Neural progenitor cell (in vitro differentiated cells): ENCODE results near the gene WWOX. TPM values are rescaled to one million over a fixed set of nuclear protein-coding genes. Genes with fewer than 3 reads are reported as not detected.

Experiments
- DNase-seq: peaks from one replicate; pipeline ENCODE4 v3.0.0-alpha.2; 2016; ENCODE audit warnings: low spot score
- H2AFZ ChIP-seq: fragments of 200-600 bp; sonication (generic); replicated peaks from 2 replicates; pipeline ENCODE4 v1.6.1; 2016; ENCODE audit warnings: antibody characterized with exemption
- H3F3A ChIP-seq: fragments of 200-600 bp; sonication (generic); 2 replicates; pipeline ENCODE4 v1.6.1; 2016; ENCODE audit warnings: antibody characterized with exemption, low read depth
- H3K27ac ChIP-seq: fragments of 200-600 bp; sonication (generic); 2 replicates; pipeline ENCODE4 v1.5.1; 2016; ENCODE audit warnings: mild to moderate bottlenecking
- H3K27me3 ChIP-seq: fragments of 200-600 bp; sonication (generic); 2 replicates; pipeline ENCODE4 v1.6.1; 2016; ENCODE audit warnings: mild to moderate bottlenecking, moderate library complexity
- H3K36me3 ChIP-seq: fragments of 200-600 bp; sonication (generic); 2 replicates; pipeline ENCODE4 v1.5.1; 2016
- H3K4me1 ChIP-seq: fragments of 200-600 bp; sonication (generic); 2 replicates; pipeline ENCODE4 v1.6.1; 2016; ENCODE audit warnings: mixed run types
- H3K4me2 ChIP-seq: fragments of 200-600 bp; sonication (generic); 2 replicates; pipeline ENCODE4 v1.6.1; 2016
- H3K4me3 ChIP-seq: fragments of 200-600 bp; sonication (generic); 2 replicates; pipeline ENCODE4 v1.5.1; 2016
- H3K79me2 ChIP-seq: fragments of 200-600 bp; sonication (generic); 2 replicates; pipeline ENCODE4 v1.6.1; 2016; ENCODE audit warnings: low read depth
- H3K9ac ChIP-seq: fragments of 200-600 bp; sonication (generic); 2 replicates; pipeline ENCODE4 v1.6.1; 2016
- H3K9me3 ChIP-seq: fragments of 200-600 bp; sonication (generic); 2 replicates; pipeline ENCODE4 v1.5.1; 2016; ENCODE audit warnings: low read depth
- H4K20me1 ChIP-seq: fragments of 200-600 bp; sonication (generic); 2 replicates; pipeline ENCODE4 v1.6.1; 2016; ENCODE audit warnings: low read depth
- H3K27ac Mint-ChIP-seq: 3 replicates; pipeline ENCODE4 v1.8.0; 2021; ENCODE audit warnings: mixed read lengths
- H3K27me3 Mint-ChIP-seq: 2 replicates; pipeline ENCODE4 v1.8.0; 2022; ENCODE audit warnings: low read depth, mild to moderate bottlenecking, inconsistent platforms, moderate library complexity, mixed read lengths; ENCODE audit not compliant: insufficient read depth
- H3K36me3 Mint-ChIP-seq: 3 replicates; pipeline ENCODE4 v1.8.0; 2021; ENCODE audit warnings: mixed read lengths
- H3K4me1 Mint-ChIP-seq: 3 replicates; pipeline ENCODE4 v1.8.0; 2021; ENCODE audit warnings: mixed read lengths
- H3K4me3 Mint-ChIP-seq: 3 replicates; pipeline ENCODE4 v1.8.0; 2021; ENCODE audit warnings: mild to moderate bottlenecking, moderate library complexity, mixed read lengths
- H3K9me3 Mint-ChIP-seq: 3 replicates; pipeline ENCODE4 v1.8.0; 2020; ENCODE audit warnings: mixed read lengths
- EZH2 ChIP-seq: fragments of 200-600 bp; sonication (generic); IDR thresholded peaks from 2 replicates; pipeline ENCODE4 v1.6.1; 2017; ENCODE audit warnings: antibody characterized with exemption, mild to moderate bottlenecking, moderate library complexity
- EZH2phosphoT487 ChIP-seq: fragments of 200-600 bp; sonication (generic); IDR thresholded peaks from 2 replicates; pipeline ENCODE4 v1.6.1; 2017; ENCODE audit warnings: antibody characterized with exemption
- total RNA-seq: library from RNA; depleted of rRNA; stranded (reverse); fragments of >200 nt; gene quantifications from 2 replicates; pipeline ENCODE4 v1.2.3, GENCODE V29; 2015; ENCODE audit warnings: low replicate concordance
- TF ChIP-seq, protein P1 (sequence below): fragments of 200-600 bp; sonication (generic); IDR thresholded peaks from 2 replicates; pipeline ENCODE4 v1.5.1; 2017; ENCODE audit warnings: antibody characterized with exemption, mild to moderate bottlenecking

WWOX gene
- total RNA-seq, 1 donor from 2014 or later, result 63.7 TPM

DNA sequence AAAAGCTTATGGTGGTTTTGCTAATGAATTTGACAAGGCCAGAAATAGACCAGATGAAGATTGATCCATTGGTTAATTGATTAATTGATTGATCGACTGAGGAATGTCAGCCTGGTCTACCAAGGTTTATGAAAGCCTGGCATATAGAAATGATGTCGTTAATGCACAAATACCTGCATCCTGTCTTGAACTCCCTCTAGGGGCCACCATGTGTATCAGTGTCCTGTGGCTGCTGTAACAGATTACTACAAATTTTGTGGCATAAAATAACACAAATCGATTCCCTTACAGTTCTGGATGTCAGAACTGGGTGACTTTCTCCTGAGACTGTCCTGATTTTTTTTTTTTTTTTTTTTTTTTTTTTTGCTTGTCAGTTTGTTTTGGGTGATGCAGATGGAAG lies 947.9 kb downstream of the WWOX start:
- peaks cover 11% of the 10 kb centered on the region for H3K4me1 Mint-ChIP-seq

DNA sequence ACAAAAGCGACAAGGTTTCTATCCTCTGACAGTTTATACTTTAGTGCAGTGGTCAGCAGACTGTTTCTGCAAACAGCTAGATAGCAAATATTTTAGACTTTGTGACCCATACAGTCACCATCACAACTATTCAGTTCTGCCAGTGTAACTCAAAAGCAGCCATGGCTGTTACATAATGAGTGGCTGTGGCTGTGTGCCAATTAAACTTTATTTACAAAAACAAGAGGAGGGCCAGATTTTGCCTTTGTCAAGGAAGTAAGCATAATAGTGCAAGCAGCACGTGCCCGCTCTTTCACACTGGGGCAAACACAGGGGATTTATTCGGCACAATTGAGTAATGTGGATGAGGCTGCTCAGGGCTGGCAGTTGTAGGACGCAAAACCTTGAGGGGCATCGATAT lies 949.6 kb downstream of the WWOX start:
- DNase-seq, result no peak
- H4K20me1 ChIP-seq, result no peaks in the 10 kb centered on the region
- H3F3A ChIP-seq, result peaks cover 8% of the 10 kb centered on the region
- Mint-ChIP-seq H3K4me1 (peaks cover 12% of the 10 kb centered on the region), H3K4me3 (no peak overlapping the region), H3K27ac (no peak overlapping the region), H3K27me3 (no peaks in the 10 kb centered on the region), H3K36me3 (no peaks in the 10 kb centered on the region), H3K9me3 (peaks cover 5% of the 10 kb centered on the region)
- no peak overlapping the region for H3K9ac ChIP-seq
- no peak overlapping the region for H3K4me3 ChIP-seq
- no peaks in the 10 kb centered on the region for H3K79me2 ChIP-seq
- no peaks in the 10 kb centered on the region for H3K9me3 ChIP-seq
- H3K36me3 ChIP-seq, result no peaks in the 10 kb centered on the region
- no peak overlapping the region for H3K4me2 ChIP-seq
- H3K27me3 ChIP-seq, result no peaks in the 10 kb centered on the region
- H2AFZ ChIP-seq, result no peak overlapping the region
- TF ChIP-seq, protein P1, sequence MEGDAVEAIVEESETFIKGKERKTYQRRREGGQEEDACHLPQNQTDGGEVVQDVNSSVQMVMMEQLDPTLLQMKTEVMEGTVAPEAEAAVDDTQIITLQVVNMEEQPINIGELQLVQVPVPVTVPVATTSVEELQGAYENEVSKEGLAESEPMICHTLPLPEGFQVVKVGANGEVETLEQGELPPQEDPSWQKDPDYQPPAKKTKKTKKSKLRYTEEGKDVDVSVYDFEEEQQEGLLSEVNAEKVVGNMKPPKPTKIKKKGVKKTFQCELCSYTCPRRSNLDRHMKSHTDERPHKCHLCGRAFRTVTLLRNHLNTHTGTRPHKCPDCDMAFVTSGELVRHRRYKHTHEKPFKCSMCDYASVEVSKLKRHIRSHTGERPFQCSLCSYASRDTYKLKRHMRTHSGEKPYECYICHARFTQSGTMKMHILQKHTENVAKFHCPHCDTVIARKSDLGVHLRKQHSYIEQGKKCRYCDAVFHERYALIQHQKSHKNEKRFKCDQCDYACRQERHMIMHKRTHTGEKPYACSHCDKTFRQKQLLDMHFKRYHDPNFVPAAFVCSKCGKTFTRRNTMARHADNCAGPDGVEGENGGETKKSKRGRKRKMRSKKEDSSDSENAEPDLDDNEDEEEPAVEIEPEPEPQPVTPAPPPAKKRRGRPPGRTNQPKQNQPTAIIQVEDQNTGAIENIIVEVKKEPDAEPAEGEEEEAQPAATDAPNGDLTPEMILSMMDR, result no peak
- no peak for TF ChIP-seq EZH2
- TF ChIP-seq EZH2phosphoT487, result no peak
- no peak overlapping the region for H3K27ac ChIP-seq
- peaks cover 19% of the 10 kb centered on the region for H3K4me1 ChIP-seq

More for the DNA sequence above, 947.9 kb downstream of the WWOX start:
- Histone ChIP-seq H3K9ac (no peak overlapping the region), H2AFZ (no peak overlapping the region), H3K36me3 (no peaks in the 10 kb centered on the region), H3K4me1 (peaks cover 7% of the 10 kb centered on the region), H3K9me3 (no peaks in the 10 kb centered on the region), H3K79me2 (no peaks in the 10 kb centered on the region), H3F3A (peaks cover 8% of the 10 kb centered on the region), H3K4me3 (no peak overlapping the region), H4K20me1 (no peaks in the 10 kb centered on the region), H3K27me3 (no peaks in the 10 kb centered on the region), H3K27ac (no peak overlapping the region), H3K4me2 (no peak overlapping the region)
- no peak for DNase-seq
- TF ChIP-seq, protein P1, result peak; percentile 63
- TF ChIP-seq EZH2phosphoT487 (no peak), EZH2 (no peak)
- no peak overlapping the region for H3K27ac Mint-ChIP-seq
- H3K9me3 Mint-ChIP-seq, result no peaks in the 10 kb centered on the region
- no peaks in the 10 kb centered on the region for H3K36me3 Mint-ChIP-seq
- no peak overlapping the region for H3K4me3 Mint-ChIP-seq
- H3K27me3 Mint-ChIP-seq, result no peaks in the 10 kb centered on the region

DNA sequence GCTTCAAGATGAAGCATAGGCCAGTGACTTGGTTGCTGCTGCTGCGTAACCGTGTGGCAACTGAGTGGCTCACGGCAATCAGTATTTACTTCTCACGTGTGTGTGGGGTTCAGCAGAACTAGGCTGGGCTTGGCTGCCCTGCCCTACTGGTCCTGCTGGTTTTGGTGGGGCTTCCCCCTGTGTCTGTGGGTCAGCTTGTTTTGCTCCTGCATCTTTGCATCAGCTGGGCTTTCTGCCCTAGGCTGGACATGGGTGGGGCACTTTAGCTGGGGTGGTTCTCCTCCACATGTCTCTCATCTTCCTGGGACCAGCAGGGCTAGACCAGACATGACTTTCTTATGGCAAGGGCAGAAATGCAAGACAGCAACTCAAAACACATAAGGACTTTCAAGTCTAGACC lies 950.6 kb downstream of the WWOX start:
- TF ChIP-seq, protein P1, result no peak
- TF ChIP-seq EZH2, result no peak
- TF ChIP-seq EZH2phosphoT487, result no peak
- Mint-ChIP-seq H3K36me3 (no peaks in the 10 kb centered on the region), H3K4me1 (peaks cover 19% of the 10 kb centered on the region), H3K27ac (no peak overlapping the region), H3K27me3 (no peaks in the 10 kb centered on the region), H3K9me3 (peaks cover 5% of the 10 kb centered on the region), H3K4me3 (no peak overlapping the region)
- no peak overlapping the region for H3K27ac ChIP-seq
- no peak overlapping the region for H2AFZ ChIP-seq
- H3K4me3 ChIP-seq, result no peak overlapping the region
- H3K9ac ChIP-seq, result no peak overlapping the region
- peaks cover 8% of the 10 kb centered on the region for H3F3A ChIP-seq
- no peaks in the 10 kb centered on the region for H3K9me3 ChIP-seq
- H3K4me2 ChIP-seq, result no peak overlapping the region
- H3K4me1 ChIP-seq, result peaks cover 29% of the 10 kb centered on the region
- no peaks in the 10 kb centered on the region for H3K27me3 ChIP-seq
- no peaks in the 10 kb centered on the region for H4K20me1 ChIP-seq
- H3K79me2 ChIP-seq, result no peaks in the 10 kb centered on the region
- H3K36me3 ChIP-seq, result no peaks in the 10 kb centered on the region
- no peak for DNase-seq
